ENCODE measurements around the gene PKNOX2. TPM values are rescaled to one million over a fixed set of nuclear protein-coding genes. Genes with fewer than 3 reads are reported as not detected.

Gene PKNOX2
- total and polyA plus RNA-seq, 9 of the 15 experiments (the other 6 are each of a cell fraction or from before 2014, with no cell fraction given): not detected

DNA sequence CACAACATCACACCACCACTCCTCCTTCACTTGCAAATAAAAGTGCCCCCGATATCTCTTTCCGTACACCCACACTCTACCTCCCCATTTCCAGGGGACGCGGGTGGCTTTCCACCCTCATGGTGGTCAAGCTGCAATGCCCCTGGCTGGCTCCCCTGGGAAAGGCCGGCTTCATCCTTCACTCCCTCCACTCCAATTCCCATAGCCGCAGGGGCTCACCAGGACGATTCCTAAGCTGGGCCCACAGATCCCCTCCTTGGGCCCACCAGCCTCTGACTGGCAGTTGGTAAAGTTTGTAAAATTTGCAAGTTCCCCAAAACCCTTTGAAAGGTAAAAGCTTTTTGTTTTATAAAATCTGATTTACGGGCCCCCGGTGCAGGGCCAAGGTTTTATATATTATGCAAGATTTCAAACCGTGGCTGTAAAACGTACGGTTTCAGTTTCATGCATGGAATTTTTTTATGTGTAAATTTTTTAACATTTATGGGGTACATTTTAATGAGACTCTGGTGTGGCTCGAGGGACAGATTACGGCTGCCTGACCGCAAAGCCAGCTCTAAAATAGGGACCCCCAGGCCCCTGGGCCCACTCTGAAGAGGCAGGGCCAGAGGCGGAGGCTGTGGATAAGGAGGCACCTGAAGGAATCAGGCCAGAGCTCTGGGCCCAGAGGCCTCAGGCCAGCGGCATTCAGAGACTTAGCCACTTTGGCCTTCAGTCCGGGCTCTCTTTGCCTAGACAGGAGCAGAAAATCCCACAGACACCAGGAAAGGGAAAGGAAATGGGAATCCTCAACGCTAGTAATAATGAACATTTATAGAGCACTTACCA is 225.0 kb downstream of the PKNOX2 start:
- ATAC-seq: no peak
- H3K36me3 ChIP-seq (ENCODE audit: control insufficient read depth, insufficient read depth, low read length): no peaks in the 10 kb centered on the region
- no peak overlapping the region for H3K4me3 ChIP-seq
- ChIA-PET CTCF (ENCODE audit: low intra/inter-chr PET ratio) (no interaction called here), POLR2A (no interaction called here)
- no peak overlapping the region for H2AFZ ChIP-seq (ENCODE audit: low read depth, low read length)
- no peak overlapping the region for H3K9ac ChIP-seq (ENCODE audit: insufficient read depth in 1 of 2, low read depth in 2 of 2, low read length in 2 of 2)
- H3K4me1 ChIP-seq (replicated peaks in 1 of 2; ENCODE audit: control insufficient read depth in 2 of 2, insufficient read depth in 2 of 2, low read length in 2 of 2): no peaks in the 10 kb centered on the region
- H3K9me3 ChIP-seq (replicated peaks; ENCODE audit: control insufficient read depth, insufficient read depth, low read depth, low read length): no peaks in the 10 kb centered on the region
- H4K20me1 ChIP-seq (replicated peaks; ENCODE audit: control insufficient read depth, insufficient read depth, low read length): 0 out of 2 replicates have a peak, but pooled peaks cover 2% of the 10 kb centered on the region
- no peak for DNase-seq (ENCODE audit: extremely low read depth in 1 of 4, low spot score in 3 of 4)
- no peak overlapping the region for H3K4me2 ChIP-seq (ENCODE audit: insufficient read depth, low read length)
- H3K79me2 ChIP-seq (ENCODE audit: control insufficient read depth, insufficient read depth, low read length): no peaks in the 10 kb centered on the region
- no TSS peak for BruUV-seq (replicated peaks)
- H3K27ac ChIP-seq (ENCODE audit: extremely low read depth, low read depth, low read length): no peak overlapping the region
- intact Hi-C loops (cut with micrococcal nuclease): no loop called here
- H3K27me3 ChIP-seq (ENCODE audit: control insufficient read depth in 2 of 2, insufficient read depth in 2 of 2, low read length in 2 of 2): peaks cover 28 to 76% of the 10 kb centered on the region in 2 experiments
- H3K9me1 ChIP-seq (ENCODE audit: control insufficient read depth, insufficient read depth, low read length): no peaks in the 10 kb centered on the region
- WGBS (ENCODE audit: insufficient coverage, low coverage, missing lambda C conversion rate): 5% methylated on average over 19 of the region's 19 CpGs
- FAIRE-seq: no peak
- in situ Hi-C loops (cut with MboI): no loop called here
- TF ChIP-seq ZNF436 (CRISPR knock-in tag; IDR thresholded peaks at IDR 0.05) (no peak), ZC3H8 (IDR thresholded peaks at IDR 0.05) (no peak), ELF1 (tag; IDR thresholded peaks at IDR 0.05) (no peak), TEAD1 (CRISPR knock-in tag; IDR thresholded peaks at IDR 0.05) (no peak), ZBTB8A (IDR thresholded peaks at IDR 0.05; ENCODE audit: partially characterized antibody) (no peak), ZNF232 (CRISPR knock-in tag; IDR thresholded peaks at IDR 0.05) (no peak), SMARCE1 (IDR thresholded peaks at IDR 0.05) (no peak), HNRNPH1 (optimal IDR thresholded peaks at IDR 0.05; ENCODE audit: low read depth, low read length) (no peak), NR3C1 (CRISPR knock-in tag; IDR thresholded peaks at IDR 0.05) (no peak), PREB (CRISPR knock-in tag; IDR thresholded peaks at IDR 0.05) (no peak), SMARCB1 (IDR thresholded peaks at IDR 0.05; ENCODE audit: insufficient read length, low read depth) (no peak), IRF9 (tag; IDR thresholded peaks at IDR 0.05) (no peak), THAP12 (CRISPR knock-in tag; IDR thresholded peaks at IDR 0.05) (no peak)
- TF ChIP-seq, protein P1, sequence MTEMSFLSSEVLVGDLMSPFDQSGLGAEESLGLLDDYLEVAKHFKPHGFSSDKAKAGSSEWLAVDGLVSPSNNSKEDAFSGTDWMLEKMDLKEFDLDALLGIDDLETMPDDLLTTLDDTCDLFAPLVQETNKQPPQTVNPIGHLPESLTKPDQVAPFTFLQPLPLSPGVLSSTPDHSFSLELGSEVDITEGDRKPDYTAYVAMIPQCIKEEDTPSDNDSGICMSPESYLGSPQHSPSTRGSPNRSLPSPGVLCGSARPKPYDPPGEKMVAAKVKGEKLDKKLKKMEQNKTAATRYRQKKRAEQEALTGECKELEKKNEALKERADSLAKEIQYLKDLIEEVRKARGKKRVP (CRISPR knock-in tag; IDR thresholded peaks at IDR 0.05): no peak
- TF ChIP-seq, protein P2, sequence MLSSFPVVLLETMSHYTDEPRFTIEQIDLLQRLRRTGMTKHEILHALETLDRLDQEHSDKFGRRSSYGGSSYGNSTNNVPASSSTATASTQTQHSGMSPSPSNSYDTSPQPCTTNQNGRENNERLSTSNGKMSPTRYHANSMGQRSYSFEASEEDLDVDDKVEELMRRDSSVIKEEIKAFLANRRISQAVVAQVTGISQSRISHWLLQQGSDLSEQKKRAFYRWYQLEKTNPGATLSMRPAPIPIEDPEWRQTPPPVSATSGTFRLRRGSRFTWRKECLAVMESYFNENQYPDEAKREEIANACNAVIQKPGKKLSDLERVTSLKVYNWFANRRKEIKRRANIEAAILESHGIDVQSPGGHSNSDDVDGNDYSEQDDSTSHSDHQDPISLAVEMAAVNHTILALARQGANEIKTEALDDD (IDR thresholded peaks at IDR 0.05): no peak
